ENCODE results near the gene CCNG1. TPM values are rescaled to one million over a fixed set of nuclear protein-coding genes. Genes with fewer than 3 reads are reported as not detected.
"Not testable (repeated sequence)": the region's sequence is repeated elsewhere in the genome, so short reads cannot be mapped to it uniquely, and the experiment has no call there.

Gene CCNG1
- total RNA-seq, 2 experiments from 2014 or later, result 114 to 116 TPM

DNA sequence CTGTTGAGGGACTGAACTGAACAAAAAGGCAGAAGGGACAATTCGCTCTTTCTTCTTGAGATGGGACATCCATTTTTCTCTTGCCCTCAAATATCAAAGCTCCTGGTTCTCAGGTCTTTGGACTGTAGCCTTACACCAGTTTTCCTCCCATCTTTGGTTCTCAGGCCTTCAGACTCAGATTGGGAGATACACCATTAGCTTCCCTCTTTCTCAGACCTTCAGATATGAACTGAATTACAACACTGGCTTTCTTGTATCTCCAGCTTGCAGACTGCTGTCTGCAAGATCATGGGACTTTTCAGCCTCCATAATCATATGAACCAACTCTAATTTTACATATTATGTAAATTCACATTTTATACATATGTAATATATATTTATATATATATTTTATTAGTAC is 12.6 kb upstream of the CCNG1 start:
- H3K9me3 Mint-ChIP-seq, result no peaks in the 10 kb centered on the region
- no peaks in the 10 kb centered on the region for H3K9me3 ChIP-seq (ENCODE audit: control insufficient read depth in 1 of 2, insufficient read depth in 1 of 2, low read length in 2 of 2)
- H3K27me3 Mint-ChIP-seq, result peaks cover 6% of the 10 kb centered on the region
- H3K4me3 ChIP-seq (ENCODE audit: low read length), result no peak overlapping the region
- DNase-seq (no peak), ATAC-seq (ENCODE audit: poor library complexity) (no peak)
- TF ChIP-seq, protein P1, sequence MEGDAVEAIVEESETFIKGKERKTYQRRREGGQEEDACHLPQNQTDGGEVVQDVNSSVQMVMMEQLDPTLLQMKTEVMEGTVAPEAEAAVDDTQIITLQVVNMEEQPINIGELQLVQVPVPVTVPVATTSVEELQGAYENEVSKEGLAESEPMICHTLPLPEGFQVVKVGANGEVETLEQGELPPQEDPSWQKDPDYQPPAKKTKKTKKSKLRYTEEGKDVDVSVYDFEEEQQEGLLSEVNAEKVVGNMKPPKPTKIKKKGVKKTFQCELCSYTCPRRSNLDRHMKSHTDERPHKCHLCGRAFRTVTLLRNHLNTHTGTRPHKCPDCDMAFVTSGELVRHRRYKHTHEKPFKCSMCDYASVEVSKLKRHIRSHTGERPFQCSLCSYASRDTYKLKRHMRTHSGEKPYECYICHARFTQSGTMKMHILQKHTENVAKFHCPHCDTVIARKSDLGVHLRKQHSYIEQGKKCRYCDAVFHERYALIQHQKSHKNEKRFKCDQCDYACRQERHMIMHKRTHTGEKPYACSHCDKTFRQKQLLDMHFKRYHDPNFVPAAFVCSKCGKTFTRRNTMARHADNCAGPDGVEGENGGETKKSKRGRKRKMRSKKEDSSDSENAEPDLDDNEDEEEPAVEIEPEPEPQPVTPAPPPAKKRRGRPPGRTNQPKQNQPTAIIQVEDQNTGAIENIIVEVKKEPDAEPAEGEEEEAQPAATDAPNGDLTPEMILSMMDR (IDR thresholded peaks at IDR 0.05), result no peak
- ChIA-PET CTCF (no interaction called here), POLR2A (no interaction called here)
- no peak overlapping the region for H3K4me3 Mint-ChIP-seq
- no peak overlapping the region for H3K27ac Mint-ChIP-seq
- no peaks in the 10 kb centered on the region for H3K36me3 Mint-ChIP-seq (ENCODE audit: low read depth)
- no peaks in the 10 kb centered on the region for H3K36me3 ChIP-seq (ENCODE audit: insufficient read depth, low read length)
- intact Hi-C loops (cut with DNase I, micrococcal nuclease), result no loop called here
- no peaks in the 10 kb centered on the region for H3K4me1 Mint-ChIP-seq (ENCODE audit: low read depth)
- H3K27ac ChIP-seq (ENCODE audit: low read depth in 1 of 2, low read length in 2 of 2), result no peak overlapping the region
- H3K4me1 ChIP-seq (ENCODE audit: insufficient read depth, low read length), result no peaks in the 10 kb centered on the region
- H3K27me3 ChIP-seq (ENCODE audit: control insufficient read depth in 1 of 2, insufficient read depth in 2 of 2, low read length in 2 of 2), result no peaks in the 10 kb centered on the region

GRCh38 chr5:163426128-163426527 is 11.3 kb upstream of the CCNG1 start:
- H3K27ac ChIP-seq (ENCODE audit: low read depth in 1 of 2, low read length in 2 of 2); H3K4me3 ChIP-seq (ENCODE audit: low read length); H3K27me3 Mint-ChIP-seq; H3K36me3 Mint-ChIP-seq (ENCODE audit: low read depth); H3K4me1 ChIP-seq (ENCODE audit: insufficient read depth, low read length); ATAC-seq (ENCODE audit: poor library complexity); CTCF ChIA-PET; POLR2A ChIA-PET; H3K27me3 ChIP-seq (ENCODE audit: control insufficient read depth in 1 of 2, insufficient read depth in 2 of 2, low read length in 2 of 2); H3K27ac Mint-ChIP-seq; H3K36me3 ChIP-seq (ENCODE audit: insufficient read depth, low read length); DNase-seq; H3K9me3 ChIP-seq (ENCODE audit: control insufficient read depth in 1 of 2, insufficient read depth in 1 of 2, low read length in 2 of 2); H3K4me1 Mint-ChIP-seq (ENCODE audit: low read depth); intact Hi-C loops (cut with DNase I, micrococcal nuclease); H3K4me3 Mint-ChIP-seq; H3K9me3 Mint-ChIP-seq: not testable (repeated sequence)

DNA sequence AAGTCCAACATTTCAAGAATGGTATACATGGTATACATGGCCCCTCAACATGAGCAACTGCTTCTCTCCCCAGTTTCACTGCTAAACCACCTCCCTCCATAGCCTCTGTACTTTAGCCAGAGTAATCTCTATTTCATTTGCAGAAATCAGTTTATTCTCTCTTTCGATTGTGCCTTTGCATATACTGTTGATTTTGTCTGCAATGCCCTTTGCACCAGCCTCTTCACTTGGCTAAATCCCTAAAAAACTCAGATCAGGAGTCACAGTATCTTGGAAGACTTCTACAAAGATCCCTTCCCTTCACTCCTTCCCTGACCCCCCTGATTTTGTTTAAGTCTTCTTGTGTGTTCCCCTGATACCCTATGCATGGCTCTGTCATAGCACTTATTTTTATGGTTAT is 4.9 kb upstream of the CCNG1 start:
- no peak overlapping the region for H3K27ac Mint-ChIP-seq
- no peaks in the 10 kb centered on the region for H3K36me3 ChIP-seq (ENCODE audit: insufficient read depth, low read length)
- H3K27ac ChIP-seq (ENCODE audit: low read depth in 1 of 2, low read length in 2 of 2), result no peak overlapping the region
- peaks cover 13% of the 10 kb centered on the region for H3K4me1 Mint-ChIP-seq (ENCODE audit: low read depth)
- H3K36me3 Mint-ChIP-seq (ENCODE audit: low read depth), result peaks cover 6% of the 10 kb centered on the region
- ChIA-PET CTCF (no interaction called here), POLR2A (no interaction called here)
- no peak for DNase-seq
- no peak overlapping the region for H3K4me3 Mint-ChIP-seq
- peaks cover 3% of the 10 kb centered on the region for H3K4me1 ChIP-seq (ENCODE audit: insufficient read depth, low read length)
- TF ChIP-seq, protein P1 (IDR thresholded peaks at IDR 0.05), result no peak
- ATAC-seq (ENCODE audit: poor library complexity), result no peak
- H3K9me3 ChIP-seq (ENCODE audit: control insufficient read depth in 1 of 2, insufficient read depth in 1 of 2, low read length in 2 of 2), result no peaks in the 10 kb centered on the region
- no peaks in the 10 kb centered on the region for H3K27me3 ChIP-seq (ENCODE audit: control insufficient read depth in 1 of 2, insufficient read depth in 2 of 2, low read length in 2 of 2)
- H3K9me3 Mint-ChIP-seq, result no peaks in the 10 kb centered on the region
- no peak overlapping the region for H3K4me3 ChIP-seq (ENCODE audit: low read length)
- no peaks in the 10 kb centered on the region for H3K27me3 Mint-ChIP-seq
- intact Hi-C loops (cut with DNase I, micrococcal nuclease), result no loop called here

- ATAC-seq (ENCODE audit: poor library complexity) (no peak), DNase-seq (no peak)
- no peaks in the 10 kb centered on the region for H3K9me3 ChIP-seq (ENCODE audit: control insufficient read depth in 1 of 2, insufficient read depth in 1 of 2, low read length in 2 of 2)
- Mint-ChIP-seq H3K4me1 (ENCODE audit: low read depth) (peaks cover 19% of the 10 kb centered on the region), H3K9me3 (no peaks in the 10 kb centered on the region), H3K27me3 (no peaks in the 10 kb centered on the region), H3K36me3 (ENCODE audit: low read depth) (peaks cover 13% of the 10 kb centered on the region), H3K4me3 (no peak overlapping the region), H3K27ac (no peak overlapping the region)
- H3K4me3 ChIP-seq (ENCODE audit: low read length), result no peak overlapping the region
- peaks cover 9% of the 10 kb centered on the region for H3K4me1 ChIP-seq (ENCODE audit: insufficient read depth, low read length)
- ChIA-PET CTCF (interaction anchor here (1.2 kb wide), 1 partner anchor 25 kb away, joined by 5 read pairs; no protein-coding TSS in a partner anchor), POLR2A (no interaction called here)
- intact Hi-C loops (cut with DNase I, micrococcal nuclease), result no loop called here
- H3K27ac ChIP-seq (ENCODE audit: low read depth in 1 of 2, low read length in 2 of 2), result no peak overlapping the region
- no peaks in the 10 kb centered on the region for H3K27me3 ChIP-seq (ENCODE audit: control insufficient read depth in 1 of 2, insufficient read depth in 2 of 2, low read length in 2 of 2)
- H3K36me3 ChIP-seq (ENCODE audit: insufficient read depth, low read length), result no peaks in the 10 kb centered on the region
- TF ChIP-seq, protein P1 (IDR thresholded peaks at IDR 0.05), result no peak
These were observed 4.1 kb upstream of the CCNG1 start for GRCh38 chr5:163433271-163433670.
